ENCODE measurements around the gene CSTA.

The CSTA gene

GRCh38 chr3:122382888-122383666 is 58.0 kb downstream of the CSTA start, which contains the start of gene MIX23:
Gene MIX23 (minus strand): TSS chr3:122383231. CDS start chr3:122383224, 7 bp downstream.
- peak; percentile 66 for DNase-seq

GRCh38 chr3:122383771-122384697 is 59.0 kb downstream of the CSTA start, which contains the start of gene FAM162A:
Gene FAM162A (plus strand): TSS chr3:122384182. CDS start chr3:122384266, 84 bp downstream.
- peak; percentile 85 for DNase-seq

GRCh38 chr3:122387709-122388108 is 62.7 kb downstream of the CSTA start:
- DNase-seq = no peak

- no peak for DNase-seq
These were observed 64.1 kb downstream of the CSTA start for GRCh38 chr3:122389197-122389596.

- no peak for DNase-seq
These were observed 64.8 kb downstream of the CSTA start for GRCh38 chr3:122389892-122390291.

- no peak for DNase-seq
These were observed 65.6 kb downstream of the CSTA start for GRCh38 chr3:122390665-122391064.
